MM.1S (cell line): ENCODE results near the gene AHSG.

Source experiments
- CTCF ChIP-seq: fragments of 300-600 bp; sonication (generic); IDR thresholded peaks from 2 replicates; pipeline ENCODE4 v1.5.1; 2016; ENCODE audit warnings: antibody characterized with exemption, low read length, mixed read lengths
- EZH2 ChIP-seq: fragments of 300-600 bp; sonication (generic); optimal IDR thresholded peaks from 2 replicates; pipeline ENCODE3; 2017; ENCODE audit warnings: low read depth, mild to moderate bottlenecking, antibody characterized with exemption, low read length, mixed read lengths
- EZH2phosphoT487 ChIP-seq: fragments of 300-600 bp; sonication (generic); IDR thresholded peaks from 2 replicates; pipeline ENCODE4 v1.6.1; 2018; ENCODE audit warnings: antibody characterized with exemption, low read length

- no peak for TF ChIP-seq CTCF
- TF ChIP-seq EZH2phosphoT487: no peak
- TF ChIP-seq EZH2: no peak
These were observed 7.0 kb upstream of the AHSG start for GRCh38 chr3:186605561-186606545.
